Tibial artery (tissue), 4 donors: ENCODE data around the gene TTC36.

ENCODE experiments used
- DNase-seq, 2 donors: peaks; one replicate each; pipeline ENCODE4 v3.0.0-alpha.2; 2019
- H3K27ac ChIP-seq, 2 donors: fragments of 200-600 bp; sonication (generic) in 1 of 2; 1 replicate in 1 of 2; 2 replicates in 1 of 2; pipeline ENCODE4 v1.5.1; 2018 to 2019; ENCODE audit warnings: mild to moderate bottlenecking in 1 of 2
- H3K27me3 ChIP-seq, 2 donors: fragments of 200-600 bp; sonication (generic) in 1 of 2; one replicate each; pipeline versions ENCODE4 v1.5.1 to v1.6.0; 2016 to 2019
- H3K36me3 ChIP-seq, 3 donors: fragments of 200-600 bp; sonication (generic) in 2 of 3; one replicate each; pipeline ENCODE4 v1.5.1; 2016 to 2019; ENCODE audit warnings: mild to moderate bottlenecking in 2 of 3
- H3K4me1 ChIP-seq, 4 donors: fragments of 200-600 bp; sonication (generic) in 2 of 4; 1 replicate in 3 of 4; 2 replicates in 1 of 4; pipeline ENCODE4 v1.5.1; 2016 to 2019
- H3K4me3 ChIP-seq, 2 donors: fragments of 200-600 bp; sonication (generic) in 1 of 2; 1 replicate in 1 of 2; 2 replicates in 1 of 2; pipeline ENCODE4 v1.5.1; 2018 to 2019; ENCODE audit warnings: mild to moderate bottlenecking in 2 of 2
- H3K9me3 ChIP-seq, 3 donors: fragments of 200-600 bp; sonication (generic) in 1 of 3; one replicate each; pipeline ENCODE4 v1.5.1; 2016 to 2019
- intact Hi-C: fragments of 100-400 bp; cut with DNase I; formaldehyde crosslinking; loops from one replicate; pipeline ENCODE4 v1.15.0; 2023; ENCODE audit warnings: low total_unique reads
- TF ChIP-seq, protein P1 (sequence below), 2 experiments: fragments of 200-600 bp in 1 of 2; fragments of 450-650 bp in 1 of 2; IDR thresholded peaks; one replicate each; pipeline ENCODE4 v1.5.1; 2017 to 2019; ENCODE audit warnings: antibody characterized with exemption in 2 of 2, mild to moderate bottlenecking in 1 of 2, moderate library complexity in 1 of 2

Gene TTC36

DNA sequence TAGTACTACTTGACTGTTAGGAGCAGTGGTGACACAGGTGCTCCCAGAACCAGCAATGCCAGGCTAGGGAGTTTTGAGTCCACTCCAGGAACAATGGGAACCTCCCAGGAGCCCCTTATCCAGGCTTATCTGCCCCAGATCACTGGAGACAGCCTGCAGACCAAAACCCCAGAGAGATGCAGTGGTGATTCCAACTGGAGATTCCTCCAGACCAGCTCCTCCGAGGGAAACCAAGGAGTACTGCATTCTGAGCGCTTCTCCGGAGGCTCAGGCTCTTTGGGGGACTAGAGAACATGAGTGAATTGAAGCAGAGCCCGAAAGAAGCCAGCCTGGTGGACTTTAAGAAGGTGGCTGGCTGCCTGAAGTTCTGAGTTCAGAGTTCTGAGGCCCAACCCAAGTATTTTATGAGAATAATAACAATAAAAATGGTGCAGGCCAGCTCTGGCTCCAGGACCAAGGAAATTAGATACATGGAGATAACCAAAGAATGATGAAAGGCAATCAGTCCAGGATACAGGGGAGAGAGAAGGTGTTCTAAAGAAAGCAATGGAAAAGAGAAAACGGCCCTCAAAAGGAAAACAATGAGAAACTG, 2.4 kb downstream of the TTC36 start:
- H3K27ac ChIP-seq = no peak overlapping the region
- DNase-seq = no peak
- peaks cover 0 to 28% (median 13%) of the 10 kb centered on the region in 3 donors for H3K36me3 ChIP-seq
- H3K9me3 ChIP-seq = no peaks in the 10 kb centered on the region
- intact Hi-C loops = no loop called here
- peak overlapping the region; percentile 65 to 69 for H3K4me3 ChIP-seq
- TF ChIP-seq, protein P1, sequence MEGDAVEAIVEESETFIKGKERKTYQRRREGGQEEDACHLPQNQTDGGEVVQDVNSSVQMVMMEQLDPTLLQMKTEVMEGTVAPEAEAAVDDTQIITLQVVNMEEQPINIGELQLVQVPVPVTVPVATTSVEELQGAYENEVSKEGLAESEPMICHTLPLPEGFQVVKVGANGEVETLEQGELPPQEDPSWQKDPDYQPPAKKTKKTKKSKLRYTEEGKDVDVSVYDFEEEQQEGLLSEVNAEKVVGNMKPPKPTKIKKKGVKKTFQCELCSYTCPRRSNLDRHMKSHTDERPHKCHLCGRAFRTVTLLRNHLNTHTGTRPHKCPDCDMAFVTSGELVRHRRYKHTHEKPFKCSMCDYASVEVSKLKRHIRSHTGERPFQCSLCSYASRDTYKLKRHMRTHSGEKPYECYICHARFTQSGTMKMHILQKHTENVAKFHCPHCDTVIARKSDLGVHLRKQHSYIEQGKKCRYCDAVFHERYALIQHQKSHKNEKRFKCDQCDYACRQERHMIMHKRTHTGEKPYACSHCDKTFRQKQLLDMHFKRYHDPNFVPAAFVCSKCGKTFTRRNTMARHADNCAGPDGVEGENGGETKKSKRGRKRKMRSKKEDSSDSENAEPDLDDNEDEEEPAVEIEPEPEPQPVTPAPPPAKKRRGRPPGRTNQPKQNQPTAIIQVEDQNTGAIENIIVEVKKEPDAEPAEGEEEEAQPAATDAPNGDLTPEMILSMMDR (IDR thresholded peaks at IDR 0.05) = no peak
- H3K4me1 ChIP-seq = peaks cover 0 to 33% (median 15%) of the 10 kb centered on the region in 4 donors
- H3K27me3 ChIP-seq = no peaks in the 10 kb centered on the region

DNA sequence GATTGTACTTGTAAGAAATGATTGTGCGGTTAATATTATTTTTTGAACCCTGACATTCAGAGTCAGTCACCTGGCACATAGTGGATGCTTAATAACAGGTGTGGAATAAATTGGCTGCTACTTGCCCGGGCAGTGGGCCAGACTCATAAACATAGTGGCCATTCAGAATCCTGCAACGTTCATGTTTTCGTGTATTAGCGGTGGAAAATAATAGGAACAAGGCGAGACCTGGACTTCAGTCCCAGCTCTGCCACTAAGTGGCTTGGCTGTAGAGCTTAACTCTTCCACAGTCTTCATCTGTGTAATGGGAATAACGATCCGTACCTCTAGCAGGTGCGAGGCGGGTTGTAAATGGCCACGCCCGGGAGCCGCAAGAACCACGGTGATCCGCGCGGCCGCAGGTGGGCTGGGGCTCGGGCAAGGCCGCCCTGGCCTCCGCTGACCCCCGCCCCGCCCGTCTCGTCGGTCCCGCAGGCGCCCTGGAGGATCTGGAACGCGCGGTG, 3.0 kb downstream of the TTC36 start:
- Histone ChIP-seq H3K9me3 (no peaks in the 10 kb centered on the region), H3K27ac (peak overlapping the region; percentile 70 to 76), H3K4me1 (peaks cover 0 to 33% (median 15%) of the 10 kb centered on the region in 4 donors), H3K36me3 (peaks cover 0 to 28% (median 7%) of the 10 kb centered on the region in 3 donors), H3K4me3 (peak overlapping the region; percentile 65 to 69), H3K27me3 (no peaks in the 10 kb centered on the region)
- intact Hi-C loops = no loop called here
- no peak for DNase-seq
- TF ChIP-seq, protein P1 (IDR thresholded peaks at IDR 0.05) = no peak

- H3K9me3 ChIP-seq = no peaks in the 10 kb centered on the region
- peaks cover 0 to 33% (median 8%) of the 10 kb centered on the region in 3 donors for H3K36me3 ChIP-seq
- peak within 1 kb of the TSS; percentile 65 to 69 for H3K4me3 ChIP-seq
- H3K27ac ChIP-seq = peak within 1 kb of the TSS; percentile 70 to 76
- intact Hi-C loops = no loop called here
- DNase-seq = peak; percentile 52 to 78
- H3K27me3 ChIP-seq = no peaks in the 10 kb centered on the region
- H3K4me1 ChIP-seq = peaks cover 0 to 33% (median 15%) of the 10 kb centered on the region in 4 donors
- TF ChIP-seq, protein P1 (IDR thresholded peaks at IDR 0.05) = peak in 1 of 2 experiments; percentile 2
These were observed 3.7 kb downstream of the TTC36 start, which contains the start of gene TMEM25 for GRCh38 chr11:118530683-118531596. Gene TMEM25 (plus strand): TSS chr11:118531192. CDS start chr11:118531802, 610 bp downstream.

GRCh38 chr11:118531597-118532084, 4.4 kb downstream of the TTC36 start:
- peak overlapping the region; percentile 70 to 76 for H3K27ac ChIP-seq
- H3K4me1 ChIP-seq = peaks cover 0 to 33% (median 15%) of the 10 kb centered on the region in 4 donors
- no peaks in the 10 kb centered on the region for H3K27me3 ChIP-seq
- TF ChIP-seq, protein P1 (IDR thresholded peaks at IDR 0.05) = no peak
- no peak for DNase-seq
- H3K9me3 ChIP-seq = no peaks in the 10 kb centered on the region
- intact Hi-C loops = no loop called here
- H3K36me3 ChIP-seq = peaks cover 0 to 34% (median 10%) of the 10 kb centered on the region in 3 donors
- H3K4me3 ChIP-seq = peak overlapping the region; percentile 65 to 69

- peak overlapping the region; percentile 70 to 76 for H3K27ac ChIP-seq
- DNase-seq = no peak
- intact Hi-C loops = no loop called here
- peak overlapping the region in 1 of 2 donors; percentile 65 for H3K4me3 ChIP-seq
- H3K9me3 ChIP-seq = no peaks in the 10 kb centered on the region
- no peaks in the 10 kb centered on the region for H3K27me3 ChIP-seq
- H3K4me1 ChIP-seq = peaks cover 0 to 33% (median 15%) of the 10 kb centered on the region in 4 donors
- TF ChIP-seq, protein P1 (IDR thresholded peaks at IDR 0.05) = no peak
- peaks cover 0 to 34% (median 10%) of the 10 kb centered on the region in 3 donors for H3K36me3 ChIP-seq
These were observed 4.8 kb downstream of the TTC36 start for GRCh38 chr11:118532091-118532490.
